Superior temporal gyrus (tissue), 1 donor: ENCODE results near the gene OR9I1.

Experiments
- DNase-seq: peaks from one replicate; pipeline ENCODE4 v3.0.0-alpha.2; 2016; ENCODE audit errors: extremely low spot score

The OR9I1 gene

GRCh38 chr11:58125469-58125868, at the start of gene OR9I1:
Gene OR9I1 (minus strand): TSS chr11:58125530. CDS start chr11:58119444, 6,086 bp downstream.
- no peak for DNase-seq

GRCh38 chr11:58165504-58166106, 40.3 kb upstream of the OR9I1 start:
- no peak for DNase-seq

- no peak for DNase-seq
Measured at GRCh38 chr11:58164990-58165389, 39.7 kb upstream of the OR9I1 start.

- DNase-seq, result no peak
Measured at GRCh38 chr11:58164389-58164788, 39.1 kb upstream of the OR9I1 start.

- DNase-seq, result no peak
Measured at GRCh38 chr11:58152781-58153180, 27.5 kb upstream of the OR9I1 start.

GRCh38 chr11:58142761-58143160, 17.4 kb upstream of the OR9I1 start:
- DNase-seq, result peak; percentile 43

GRCh38 chr11:58135171-58135570, 9.8 kb upstream of the OR9I1 start:
- peak; percentile 55 for DNase-seq

- DNase-seq, result no peak
Measured at GRCh38 chr11:58134151-58134550, 8.8 kb upstream of the OR9I1 start.

- no peak for DNase-seq
Measured at GRCh38 chr11:58133309-58134076, 8.2 kb upstream of the OR9I1 start.

- DNase-seq, result peak; percentile 50
Measured at GRCh38 chr11:58127350-58127749, 2.0 kb upstream of the OR9I1 start.

GRCh38 chr11:58121096-58121495, 4.2 kb downstream of the OR9I1 start:
- DNase-seq, result peak; percentile 41

- no peak for DNase-seq
Measured at GRCh38 chr11:58097437-58097836, 27.9 kb downstream of the OR9I1 start.

GRCh38 chr11:58086528-58086927, 38.8 kb downstream of the OR9I1 start:
- no peak for DNase-seq

- DNase-seq, result no peak
Measured at GRCh38 chr11:58075781-58076180, 49.5 kb downstream of the OR9I1 start.

GRCh38 chr11:58070585-58070984, 54.7 kb downstream of the OR9I1 start:
- DNase-seq, result no peak

- no peak for DNase-seq
Measured at GRCh38 chr11:58068655-58069054, 56.7 kb downstream of the OR9I1 start.

GRCh38 chr11:58067685-58068084, 57.6 kb downstream of the OR9I1 start:
- DNase-seq, result no peak
